Erythroblast (primary cell): ENCODE measurements around the gene CDH11.

Experiments used
- GATA1 ChIP-seq: IDR thresholded peaks from 2 replicates; pipeline ENCODE4 v1.6.1; 2011; ENCODE audit warnings: low read depth, mild to moderate bottlenecking, control low read depth, low read length, moderate library complexity
- POLR2A ChIP-seq: IDR thresholded peaks from 2 replicates; pipeline ENCODE4 v1.6.1; 2011; ENCODE audit warnings: mild to moderate bottlenecking, low read length

GRCh38 chr16:65069065-65069464 is 52.8 kb downstream of the CDH11 start:
- TF ChIP-seq POLR2A (no peak), GATA1 (no peak)
